NCI-H2081 treated with DMSO at 0.1 percent for 48 hours (cell line): ENCODE results near the gene TMEM138.

ENCODE experiments used
- DNase-seq: peaks from one replicate; lab custom pipeline; 2025; lab: John Stamatoyannopoulos, UW

Gene TMEM138

GRCh38 chr11:61361741-61362541 lies at the start of gene TMEM138, which contains the start of gene CYB561A3:
TSS of gene TMEM138 (plus strand) at chr11:61362374. CDS start at chr11:61364391, 2,017 bp downstream.
TSS of gene CYB561A3 (minus strand) at chr11:61361882. CDS start at chr11:61356713, 5,169 bp downstream.
- DNase-seq, result peak; percentile 72

- no peak for DNase-seq
These were observed 46.9 kb upstream of the TMEM138 start for GRCh38 chr11:61315260-61315659.

GRCh38 chr11:61325649-61326414 lies 36.3 kb upstream of the TMEM138 start:
- DNase-seq, result no peak

GRCh38 chr11:61327669-61328071 lies 34.5 kb upstream of the TMEM138 start:
- no peak for DNase-seq

GRCh38 chr11:61328351-61328750 lies 33.8 kb upstream of the TMEM138 start:
- DNase-seq, result no peak

- no peak for DNase-seq
These were observed 32.3 kb upstream of the TMEM138 start for GRCh38 chr11:61329871-61330270.

GRCh38 chr11:61331651-61332050 lies 30.5 kb upstream of the TMEM138 start:
- no peak for DNase-seq

GRCh38 chr11:61332281-61332796 lies 29.8 kb upstream of the TMEM138 start:
- DNase-seq, result no peak

- peak; percentile 63 for DNase-seq
These were observed 29.2 kb upstream of the TMEM138 start, which contains the start of the genes DDB1 and TKFC for GRCh38 chr11:61332797-61333549. TSS of gene DDB1 (minus strand) at chr11:61333105. CDS start at chr11:61332968, 137 bp downstream. TSS of gene TKFC (plus strand) at chr11:61333228. CDS start at chr11:61334729, 1,501 bp downstream.

- DNase-seq, result no peak
These were observed 28.4 kb upstream of the TMEM138 start for GRCh38 chr11:61333550-61334433.

- DNase-seq, result no peak
These were observed 27.5 kb upstream of the TMEM138 start for GRCh38 chr11:61334434-61335354.

- no peak for DNase-seq
These were observed 26.8 kb upstream of the TMEM138 start for GRCh38 chr11:61335355-61335710.

- peak; percentile 72 for DNase-seq
These were observed 25.8 kb upstream of the TMEM138 start for GRCh38 chr11:61336171-61336935.

GRCh38 chr11:61337706-61338470 lies 24.3 kb upstream of the TMEM138 start:
- DNase-seq, result no peak

- DNase-seq, result no peak
These were observed 23.2 kb upstream of the TMEM138 start for GRCh38 chr11:61338783-61339489.

GRCh38 chr11:61339490-61339878 lies 22.7 kb upstream of the TMEM138 start:
- no peak for DNase-seq

- no peak for DNase-seq
These were observed 21.2 kb upstream of the TMEM138 start for GRCh38 chr11:61340979-61341378.

- DNase-seq, result no peak
These were observed 20.5 kb upstream of the TMEM138 start for GRCh38 chr11:61341706-61342105.
